Measurements from ENCODE around the gene PTPRE.

Gene PTPRE

GRCh38 chr10:127888521-127889312 is 18.2 kb upstream of the PTPRE start:
- no peaks in the 10 kb centered on the region for H3K4me1 ChIP-seq (ENCODE audit: control insufficient read depth, insufficient read depth, low read length)
- POLR2A ChIA-PET = no interaction called here
- no peak overlapping the region for H3K4me3 ChIP-seq (ENCODE audit: low read depth, low read length)
- TF ChIP-seq PBX3 (CRISPR knock-in tag; IDR thresholded peaks at IDR 0.05) (no peak), ZBTB11 (tag by site-specific recombination; conservative IDR thresholded peaks at IDR 0.05; ENCODE audit: low read depth) (no peak), ZNF488 (tag by site-specific recombination; IDR thresholded peaks at IDR 0.05) (no peak), ZXDB (tag by site-specific recombination; IDR thresholded peaks at IDR 0.05) (no peak), ZNF561 (tag by site-specific recombination; IDR thresholded peaks at IDR 0.05; ENCODE audit: borderline replicate concordance) (no peak), ZNF544 (tag by site-specific recombination; IDR thresholded peaks at IDR 0.05) (no peak), ZNF148 (tag by site-specific recombination; IDR thresholded peaks at IDR 0.05; ENCODE audit: borderline replicate concordance) (no peak), KLF8 (tag by site-specific recombination; IDR thresholded peaks at IDR 0.05) (no peak), ZBTB17 (tag by site-specific recombination; IDR thresholded peaks at IDR 0.05) (no peak), ZNF529 (tag by site-specific recombination; IDR thresholded peaks at IDR 0.05; ENCODE audit: insufficient replicate concordance) (no peak), KLF7 (tag by site-specific recombination; IDR thresholded peaks at IDR 0.05; ENCODE audit: borderline replicate concordance) (no peak), OSR2 (tag by site-specific recombination; IDR thresholded peaks at IDR 0.05) (no peak), BCL11B (tag by site-specific recombination; IDR thresholded peaks at IDR 0.05; ENCODE audit: low read depth) (no peak)
- TF ChIP-seq, protein P1, sequence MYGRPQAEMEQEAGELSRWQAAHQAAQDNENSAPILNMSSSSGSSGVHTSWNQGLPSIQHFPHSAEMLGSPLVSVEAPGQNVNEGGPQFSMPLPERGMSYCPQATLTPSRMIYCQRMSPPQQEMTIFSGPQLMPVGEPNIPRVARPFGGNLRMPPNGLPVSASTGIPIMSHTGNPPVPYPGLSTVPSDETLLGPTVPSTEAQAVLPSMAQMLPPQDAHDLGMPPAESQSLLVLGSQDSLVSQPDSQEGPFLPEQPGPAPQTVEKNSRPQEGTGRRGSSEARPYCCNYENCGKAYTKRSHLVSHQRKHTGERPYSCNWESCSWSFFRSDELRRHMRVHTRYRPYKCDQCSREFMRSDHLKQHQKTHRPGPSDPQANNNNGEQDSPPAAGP (tag by site-specific recombination; IDR thresholded peaks at IDR 0.05) = no peak
- no peaks in the 10 kb centered on the region for H3K36me3 ChIP-seq (ENCODE audit: control insufficient read depth in 2 of 2, insufficient read depth in 1 of 2, low read length in 2 of 2)
- CTCF ChIA-PET = no interaction called here
- H3K27ac ChIP-seq (ENCODE audit: extremely low read depth, low read depth, low read length) = no peak overlapping the region
- H3K9me3 ChIP-seq (ENCODE audit: control insufficient read depth, insufficient read depth, low read depth, low read length) = no peaks in the 10 kb centered on the region
